Ectodermal cell (in vitro differentiated cells): ENCODE measurements around the gene TRABD2B.
A peak's percentile ranks its signal among the peaks of the same experiment; 100 is the strongest.

ENCODE experiments used
- H3K27ac ChIP-seq: 2 replicates; pipeline ENCODE4 v1.7.0; 2013; ENCODE audit warnings: mild to moderate bottlenecking, low read depth, low read length; ENCODE audit not compliant: insufficient read depth, poor library complexity, severe bottlenecking
- H3K27me3 ChIP-seq: 2 replicates; pipeline ENCODE4 v1.7.0; 2013; ENCODE audit warnings: mild to moderate bottlenecking, low read length; ENCODE audit not compliant: insufficient read depth, control insufficient read depth, poor library complexity, severe bottlenecking
- H3K36me3 ChIP-seq: one replicate; pipeline ENCODE4 v1.7.0; 2013; ENCODE audit warnings: low read length; ENCODE audit not compliant: control insufficient read depth, insufficient read depth
- H3K4me1 ChIP-seq: one replicate; pipeline ENCODE4 v1.7.0; 2013; ENCODE audit warnings: low read length; ENCODE audit not compliant: control insufficient read depth, insufficient read depth
- H3K4me3 ChIP-seq: 2 replicates; pipeline ENCODE4 v1.7.0; 2013; ENCODE audit warnings: low read depth, low read length, control low read depth; ENCODE audit not compliant: insufficient read depth
- H3K9me3 ChIP-seq: 2 replicates; pipeline ENCODE4 v1.7.0; 2013; ENCODE audit warnings: mild to moderate bottlenecking, low read length, moderate library complexity; ENCODE audit not compliant: control insufficient read depth
- WGBS, 2 experiments: methylation state at CpG; one replicate each; pipeline ENCODE4 v1.1.7; 2013; ENCODE audit warnings: missing lambda C conversion rate in 2 of 2; 5-methylcytosine and 5-hydroxymethylcytosine counted together

The TRABD2B gene

DNA sequence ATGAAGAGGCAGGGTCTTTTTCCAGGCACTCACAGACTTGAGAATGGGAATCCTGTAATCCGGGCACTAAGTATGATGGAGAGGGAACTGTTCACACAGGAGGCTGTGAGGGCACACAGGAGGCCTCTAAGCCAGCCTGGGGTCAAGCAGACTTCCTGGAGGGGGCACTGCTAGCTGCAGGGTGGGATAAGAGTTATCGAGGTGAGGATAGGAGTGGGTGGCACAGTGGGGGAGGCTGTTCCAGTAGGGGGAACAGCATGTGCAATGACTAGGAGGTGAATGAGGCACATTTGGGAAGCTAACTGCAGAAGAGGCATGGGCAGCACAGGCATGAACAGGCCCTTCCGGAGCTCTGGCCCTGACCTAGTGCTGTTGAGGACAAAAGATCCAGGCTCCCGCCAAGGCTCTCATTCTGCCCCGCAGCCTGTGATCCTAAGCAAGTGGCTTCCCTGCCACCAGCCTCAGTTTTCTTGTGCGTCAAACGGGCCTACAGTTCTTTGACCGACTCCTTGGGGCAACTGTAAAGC lies 216.7 kb downstream of the TRABD2B start:
- Histone ChIP-seq H3K4me1 (peaks cover 13% of the 10 kb centered on the region), H3K4me3 (no peak overlapping the region), H3K36me3 (no peaks in the 10 kb centered on the region), H3K27ac (no peak overlapping the region), H3K27me3 (no peaks in the 10 kb centered on the region), H3K9me3 (no peaks in the 10 kb centered on the region)
- WGBS, 2 experiments, result 89 to 92% methylated on average over 8 of the region's 8 CpGs

DNA sequence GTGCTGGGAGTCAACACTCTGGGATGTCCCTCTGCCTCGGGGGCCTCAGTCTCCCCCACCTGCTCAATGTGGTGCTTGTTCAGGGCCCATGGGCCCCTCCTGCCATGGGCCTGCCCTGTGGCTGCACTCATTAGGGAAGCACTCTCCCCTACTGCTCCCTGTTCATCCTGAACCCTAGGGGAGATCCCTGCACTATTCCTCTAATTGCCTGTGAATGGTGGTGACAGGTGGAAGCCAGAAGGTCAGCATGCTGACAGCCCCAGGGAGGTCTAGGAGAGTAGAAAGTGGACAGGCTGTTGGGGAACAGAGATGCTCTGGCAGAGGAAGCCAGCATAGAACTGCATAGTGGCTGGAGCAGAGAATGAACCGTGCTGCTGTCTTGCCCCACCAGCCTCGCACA lies 217.6 kb downstream of the TRABD2B start:
- H3K4me3 ChIP-seq, result no peak overlapping the region
- no peak overlapping the region for H3K27ac ChIP-seq
- peaks cover 13% of the 10 kb centered on the region for H3K4me1 ChIP-seq
- H3K9me3 ChIP-seq, result no peaks in the 10 kb centered on the region
- H3K27me3 ChIP-seq, result no peaks in the 10 kb centered on the region
- WGBS, 2 experiments, result 82 to 93% methylated on average over 3 of the region's 3 CpGs
- H3K36me3 ChIP-seq, result no peaks in the 10 kb centered on the region

- Histone ChIP-seq H3K36me3 (peaks cover 7% of the 10 kb centered on the region), H3K9me3 (no peaks in the 10 kb centered on the region)
- 92 to 96% methylated on average over 6 of the region's 6 CpGs for WGBS, 2 experiments
Measured at GRCh38 chr1:47778280-47778679, 218.9 kb downstream of the TRABD2B start.

DNA sequence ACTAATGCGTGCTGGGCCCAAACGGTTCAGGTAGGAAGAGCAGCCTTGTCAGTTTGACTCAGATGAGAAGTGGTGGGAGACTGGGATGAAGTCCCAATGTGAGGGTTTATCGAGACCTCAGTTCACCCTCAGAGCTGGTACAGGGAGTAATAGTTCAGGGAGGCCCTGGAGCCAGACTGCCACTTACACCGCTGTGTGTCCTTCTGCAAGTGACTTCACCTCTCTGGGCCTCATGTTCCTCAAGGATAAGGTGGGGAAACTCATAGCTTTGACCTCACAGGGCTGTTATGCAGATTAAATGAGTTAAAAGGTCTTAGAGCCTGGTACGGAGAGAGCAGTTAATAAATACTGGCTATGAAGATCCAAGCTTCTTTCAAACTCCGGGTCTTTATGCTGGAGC lies 219.9 kb downstream of the TRABD2B start:
- H3K4me3 ChIP-seq, result no peak overlapping the region
- H3K36me3 ChIP-seq, result peaks cover 7% of the 10 kb centered on the region
- H3K27me3 ChIP-seq, result no peaks in the 10 kb centered on the region
- H3K9me3 ChIP-seq, result no peaks in the 10 kb centered on the region
- 89 to 94% methylated on average over 6 of the region's 6 CpGs for WGBS, 2 experiments
- peak overlapping the region; percentile 36 for H3K27ac ChIP-seq
- H3K4me1 ChIP-seq, result peaks cover 13% of the 10 kb centered on the region

More at GRCh38 chr1:47778280-47778679, 218.9 kb downstream of the TRABD2B start:
- H3K4me1 ChIP-seq, result peaks cover 13% of the 10 kb centered on the region
- H3K27ac ChIP-seq, result no peak overlapping the region
- no peaks in the 10 kb centered on the region for H3K27me3 ChIP-seq
- no peak overlapping the region for H3K4me3 ChIP-seq

- H3K27ac ChIP-seq, result peak overlapping the region; percentile 36
- no peak overlapping the region for H3K4me3 ChIP-seq
- peaks cover 13% of the 10 kb centered on the region for H3K4me1 ChIP-seq
- no peaks in the 10 kb centered on the region for H3K9me3 ChIP-seq
- WGBS, 2 experiments, result 43 to 54% methylated on average over 9 of the region's 9 CpGs
- H3K36me3 ChIP-seq, result peaks cover 7% of the 10 kb centered on the region
- H3K27me3 ChIP-seq, result no peaks in the 10 kb centered on the region
Measured at GRCh38 chr1:47776667-47777131, 220.5 kb downstream of the TRABD2B start.

- Histone ChIP-seq H3K4me3 (no peak overlapping the region), H3K36me3 (peaks cover 7% of the 10 kb centered on the region), H3K4me1 (peaks cover 13% of the 10 kb centered on the region), H3K9me3 (no peaks in the 10 kb centered on the region), H3K27me3 (no peaks in the 10 kb centered on the region), H3K27ac (no peak overlapping the region)
- WGBS, 2 experiments, result 88 to 90% methylated on average over 24 of the region's 24 CpGs
Measured at GRCh38 chr1:47774986-47775834, 222.0 kb downstream of the TRABD2B start.

- no peaks in the 10 kb centered on the region for H3K9me3 ChIP-seq
- 92 to 95% methylated on average over 11 of the region's 11 CpGs for WGBS, 2 experiments
Measured at GRCh38 chr1:47772960-47773682, 224.1 kb downstream of the TRABD2B start.

GRCh38 chr1:47772281-47772680 lies 224.9 kb downstream of the TRABD2B start:
- no peak overlapping the region for H3K27ac ChIP-seq

More at GRCh38 chr1:47772960-47773682, 224.1 kb downstream of the TRABD2B start:
- H3K4me1 ChIP-seq, result peaks cover 10% of the 10 kb centered on the region
- H3K36me3 ChIP-seq, result peaks cover 7% of the 10 kb centered on the region
- H3K4me3 ChIP-seq, result no peak overlapping the region
- H3K27ac ChIP-seq, result no peak overlapping the region
- no peaks in the 10 kb centered on the region for H3K27me3 ChIP-seq

GRCh38 chr1:47771751-47772150 lies 225.4 kb downstream of the TRABD2B start:
- Histone ChIP-seq H3K27ac (no peak overlapping the region), H3K4me1 (peaks cover 6% of the 10 kb centered on the region), H3K27me3 (no peaks in the 10 kb centered on the region), H3K4me3 (no peak overlapping the region), H3K9me3 (no peaks in the 10 kb centered on the region), H3K36me3 (peaks cover 7% of the 10 kb centered on the region)
- WGBS, 2 experiments, result 92 to 94% methylated on average over 13 of the region's 13 CpGs

More at GRCh38 chr1:47772281-47772680, 224.9 kb downstream of the TRABD2B start:
- Histone ChIP-seq H3K27me3 (no peaks in the 10 kb centered on the region), H3K4me3 (no peak overlapping the region), H3K9me3 (no peaks in the 10 kb centered on the region), H3K36me3 (peaks cover 7% of the 10 kb centered on the region), H3K4me1 (peaks cover 10% of the 10 kb centered on the region)
- 95 to 97% methylated on average over 11 of the region's 11 CpGs for WGBS, 2 experiments

GRCh38 chr1:47769983-47770382 lies 227.2 kb downstream of the TRABD2B start:
- no peaks in the 10 kb centered on the region for H3K27me3 ChIP-seq
- 94 to 95% methylated on average over 4 of the region's 4 CpGs for WGBS, 2 experiments
- H3K9me3 ChIP-seq, result no peaks in the 10 kb centered on the region
- no peak overlapping the region for H3K4me3 ChIP-seq
- H3K27ac ChIP-seq, result no peak overlapping the region
- H3K4me1 ChIP-seq, result no peaks in the 10 kb centered on the region
- H3K36me3 ChIP-seq, result peaks cover 7% of the 10 kb centered on the region
